Stimulated activated naive CD4-positive, alpha-beta T cell treated with Interleukin-2 at 50 U/mL for 16 hours (primary cell): ENCODE results near the gene INPP5A.

Experiments used
- DNase-seq: peaks from one replicate; lab custom pipeline; 2025; lab: John Stamatoyannopoulos, UW

INPP5A gene

GRCh38 chr10:132708441-132708840 lies 170.9 kb downstream of the INPP5A start:
- no peak for DNase-seq

GRCh38 chr10:132708936-132709335 lies 171.3 kb downstream of the INPP5A start:
- DNase-seq = no peak

- no peak for DNase-seq
Measured at GRCh38 chr10:132709471-132709951, 171.9 kb downstream of the INPP5A start.

- DNase-seq = no peak
Measured at GRCh38 chr10:132710036-132710686, 172.6 kb downstream of the INPP5A start.

GRCh38 chr10:132710746-132711612 lies 173.4 kb downstream of the INPP5A start:
- DNase-seq = no peak

- no peak for DNase-seq
Measured at GRCh38 chr10:132711613-132712121, 174.1 kb downstream of the INPP5A start.

- DNase-seq = no peak
Measured at GRCh38 chr10:132712291-132712690, 174.7 kb downstream of the INPP5A start.

- DNase-seq = no peak
Measured at GRCh38 chr10:132712743-132713142, 175.2 kb downstream of the INPP5A start.

GRCh38 chr10:132713421-132714095 lies 176.0 kb downstream of the INPP5A start:
- DNase-seq = no peak

GRCh38 chr10:132714096-132714985 lies 176.8 kb downstream of the INPP5A start:
- no peak for DNase-seq

GRCh38 chr10:132714986-132715775 lies 177.6 kb downstream of the INPP5A start:
- DNase-seq = no peak

GRCh38 chr10:132715776-132716680 lies 178.4 kb downstream of the INPP5A start:
- no peak for DNase-seq

- no peak for DNase-seq
Measured at GRCh38 chr10:132716691-132717490, 179.3 kb downstream of the INPP5A start.

GRCh38 chr10:132721725-132722124 lies 184.1 kb downstream of the INPP5A start:
- DNase-seq = no peak

GRCh38 chr10:132722394-132723329 lies 185.1 kb downstream of the INPP5A start:
- DNase-seq = no peak

GRCh38 chr10:132723330-132723970 lies 185.9 kb downstream of the INPP5A start:
- DNase-seq = no peak

GRCh38 chr10:132724446-132724845 lies 186.9 kb downstream of the INPP5A start:
- DNase-seq = no peak
